ENCODE data around the gene TRIOBP. TPM values are rescaled to one million over a fixed set of nuclear protein-coding genes. Genes with fewer than 3 reads are reported as not detected.

Gene TRIOBP
- total and polyA plus RNA-seq, 2 of the 13 experiments (the other 11 are each of a cell fraction or from before 2014, with no cell fraction given) = 6.1 to 15.4 TPM

- TF ChIP-seq HNF4G (IDR thresholded peaks at IDR 0.05; ENCODE audit: borderline replicate concordance, low read depth, low read length) = 0 out of 2 replicates have a peak, but pooled peaks have one; percentile 9
- no peak for TF ChIP-seq HNF4G (CRISPR knock-in tag; IDR thresholded peaks at IDR 0.05; ENCODE audit: borderline replicate concordance, low read depth)
- no peak for TF ChIP-seq SOX13 (IDR thresholded peaks at IDR 0.05)
- TF ChIP-seq SOX13 (CRISPR knock-in tag; conservative IDR thresholded peaks at IDR 0.05 in 1 of 2, IDR thresholded peaks at IDR 0.05 in 1 of 2) = no peak
- no peak for TF ChIP-seq STAT6 (CRISPR knock-in tag; IDR thresholded peaks at IDR 0.05; ENCODE audit: borderline replicate concordance)
- TF ChIP-seq ZNF281 (CRISPR knock-in tag; IDR thresholded peaks at IDR 0.05; ENCODE audit: borderline replicate concordance) = peak; percentile 19; the same call in 1 of the 2 replicates
- no peak for TF ChIP-seq BRF2 (CRISPR knock-in tag; IDR thresholded peaks at IDR 0.05)
- no peak for TF ChIP-seq TFDP1 (CRISPR knock-in tag; IDR thresholded peaks at IDR 0.05; ENCODE audit: borderline replicate concordance)
- TF ChIP-seq DRAP1 (CRISPR knock-in tag; IDR thresholded peaks at IDR 0.05) = no peak
- no peak for TF ChIP-seq FOSL2 (CRISPR knock-in tag; IDR thresholded peaks at IDR 0.05)
- no peak for TF ChIP-seq ELF4 (CRISPR knock-in tag; IDR thresholded peaks at IDR 0.05; ENCODE audit: borderline replicate concordance)
- TF ChIP-seq SALL2 (CRISPR knock-in tag; IDR thresholded peaks at IDR 0.05) = no peak
- TF ChIP-seq ZNF263 (CRISPR knock-in tag; IDR thresholded peaks at IDR 0.05) = 0 out of 2 replicates have a peak, but pooled peaks have one; percentile 36
- peak; percentile 24 for TF ChIP-seq AGO2 (optimal IDR thresholded peaks at IDR 0.05; ENCODE audit: low read depth, low read length)
Measured at GRCh38 chr22:37732699-37733607, 36.1 kb downstream of the TRIOBP start (continued).
